ENCODE results near the gene FERMT3. TPM values are rescaled to one million over a fixed set of nuclear protein-coding genes. Genes with fewer than 3 reads are reported as not detected.

FERMT3 gene
- polyA plus RNA-seq, 1 of the 3 experiments (the other 2 are of a cell fraction): 1.4 TPM

- Histone ChIP-seq H2AFZ (ENCODE audit: low read depth) (no peak overlapping the region), H3K27me3 (ENCODE audit: insufficient read depth) (no peaks in the 10 kb centered on the region), H3K4me2 (no peak overlapping the region), H3K9me3 (no peaks in the 10 kb centered on the region), H3F3A (replicated peaks; ENCODE audit: insufficient read depth) (peaks cover 3% of the 10 kb centered on the region), H3K79me2 (ENCODE audit: insufficient read depth) (peaks cover 30% of the 10 kb centered on the region), H3K9ac (no peak overlapping the region), H3K27ac (ENCODE audit: low read depth in 2 of 2, low read length in 1 of 2) (no peak overlapping the region), H3K36me3 (replicated peaks in 1 of 2; ENCODE audit: control insufficient read depth in 1 of 2, insufficient read depth in 2 of 2, low read length in 1 of 2) (peaks cover 20 to 34% of the 10 kb centered on the region in 2 experiments), H3K4me1 (ENCODE audit: control insufficient read depth in 1 of 2, insufficient read depth in 2 of 2, low read depth in 1 of 2, low read length in 1 of 2) (peaks cover 10 to 23% of the 10 kb centered on the region in 2 experiments; a peak in 2 of 4 replicates), H3K4me3 (ENCODE audit: low read depth in 2 of 2, low read length in 1 of 2) (no peak overlapping the region), H4K20me1 (ENCODE audit: insufficient read depth) (peaks cover 14% of the 10 kb centered on the region), H3K9me2 (no peaks in the 10 kb centered on the region)
- POLR2A ChIA-PET: interaction anchor here (0.5 to 1.0 kb wide), 2 partner anchors 9 to 11 kb away, joined by 3 to 4 read pairs; no protein-coding TSS in a partner anchor
- CTCF ChIA-PET: interaction anchor here (0.7 to 1.5 kb wide), 3 partner anchors 11 to 49 kb away, joined by 3 to 4 read pairs (median 4); no protein-coding TSS in a partner anchor
- 97% methylated on average over 13 of the region's 35 CpGs for WGBS (ENCODE audit: low lambda C conversion rate)
- TF ChIP-seq NFIC (IDR thresholded peaks at IDR 0.05; ENCODE audit: borderline replicate concordance) (no peak), TEAD4 (IDR thresholded peaks at IDR 0.05; ENCODE audit: borderline replicate concordance, insufficient read depth) (no peak), RXRA (IDR thresholded peaks at IDR 0.05; ENCODE audit: borderline replicate concordance, low read depth) (no peak), EP300 (IDR thresholded peaks at IDR 0.05; ENCODE audit: borderline replicate concordance in 1 of 2, low read depth in 1 of 2, low read length in 1 of 2) (no peak), MXI1 (IDR thresholded peaks at IDR 0.05; ENCODE audit: low read depth, low read length) (no peak), PBX3 (IDR thresholded peaks at IDR 0.05) (no peak), CTCF (IDR thresholded peaks at IDR 0.05) (no peak), USF1 (IDR thresholded peaks at IDR 0.05; ENCODE audit: borderline replicate concordance, low read depth) (no peak)
- DNase-seq: peak; percentile 16
Observed at GRCh38 chr11:64255135-64256128, 48.9 kb downstream of the FERMT3 start.

- Histone ChIP-seq H3K4me3 (ENCODE audit: low read depth in 2 of 2, low read length in 1 of 2) (no peak overlapping the region), H3F3A (replicated peaks; ENCODE audit: insufficient read depth) (peaks cover 3% of the 10 kb centered on the region), H3K36me3 (replicated peaks in 1 of 2; ENCODE audit: control insufficient read depth in 1 of 2, insufficient read depth in 2 of 2, low read length in 1 of 2) (peaks cover 22 to 34% of the 10 kb centered on the region in 2 experiments), H3K4me2 (no peak overlapping the region), H3K9me2 (no peaks in the 10 kb centered on the region), H3K27ac (ENCODE audit: low read depth in 2 of 2, low read length in 1 of 2) (no peak overlapping the region), H3K79me2 (ENCODE audit: insufficient read depth) (peaks cover 30% of the 10 kb centered on the region), H3K9ac (no peak overlapping the region), H3K9me3 (no peaks in the 10 kb centered on the region), H4K20me1 (ENCODE audit: insufficient read depth) (peaks cover 14% of the 10 kb centered on the region), H3K4me1 (ENCODE audit: control insufficient read depth in 1 of 2, insufficient read depth in 2 of 2, low read depth in 1 of 2, low read length in 1 of 2) (peaks cover 10 to 16% of the 10 kb centered on the region in 2 experiments; a peak in 2 of 4 replicates), H2AFZ (ENCODE audit: low read depth) (no peak overlapping the region), H3K27me3 (ENCODE audit: insufficient read depth) (no peaks in the 10 kb centered on the region)
- CTCF ChIA-PET: no interaction called here
- WGBS (ENCODE audit: low lambda C conversion rate): 99% methylated on average over 9 of the region's 15 CpGs
- POLR2A ChIA-PET: no interaction called here
- peak; percentile 19 for DNase-seq
- TF ChIP-seq GABPA (IDR thresholded peaks at IDR 0.05; ENCODE audit: low read depth): no peak
- no peak for TF ChIP-seq TCF12 (IDR thresholded peaks at IDR 0.05)
- TF ChIP-seq RAD21 (IDR thresholded peaks at IDR 0.05; ENCODE audit: low read length): no peak
- no peak for TF ChIP-seq REST (IDR thresholded peaks at IDR 0.05; ENCODE audit: low read depth, low read length)
- no peak for TF ChIP-seq TEAD4 (IDR thresholded peaks at IDR 0.05; ENCODE audit: borderline replicate concordance, insufficient read depth)
- no peak for TF ChIP-seq ELF1 (IDR thresholded peaks at IDR 0.05)
- no peak for TF ChIP-seq CHD2 (IDR thresholded peaks at IDR 0.05; ENCODE audit: low read length, partially characterized antibody)
- no peak for TF ChIP-seq FOXM1 (IDR thresholded peaks at IDR 0.05; ENCODE audit: low read depth)
- TF ChIP-seq PBX3 (IDR thresholded peaks at IDR 0.05): no peak
Observed at GRCh38 chr11:64256300-64256699, 49.8 kb downstream of the FERMT3 start.

Data from SK-N-SH (cell line).